ENCODE results near the gene GNB1L. TPM values are rescaled to one million over a fixed set of nuclear protein-coding genes. Genes with fewer than 3 reads are reported as not detected.

The GNB1L gene
- total RNA-seq, 2 experiments from 2014 or later, result 3.0 to 6.5 TPM

GRCh38 chr22:19875531-19876313 lies 21.0 kb upstream of the GNB1L start:
- POLR2A ChIA-PET, result no interaction called here
- Mint-ChIP-seq H3K27me3 (no peaks in the 10 kb centered on the region), H3K9me3 (no peaks in the 10 kb centered on the region), H3K4me3 (no peak overlapping the region), H3K4me1 (ENCODE audit: low read depth) (peaks cover 9% of the 10 kb centered on the region), H3K36me3 (ENCODE audit: low read depth) (no peaks in the 10 kb centered on the region), H3K27ac (no peak overlapping the region)
- H3K4me1 ChIP-seq (ENCODE audit: insufficient read depth, low read length), result peaks cover 28% of the 10 kb centered on the region
- H3K36me3 ChIP-seq (ENCODE audit: insufficient read depth, low read length), result no peaks in the 10 kb centered on the region
- no peak overlapping the region for H3K27ac ChIP-seq (ENCODE audit: low read depth in 1 of 2, low read length in 2 of 2)
- intact Hi-C loops (cut with DNase I, micrococcal nuclease), result loop anchor here in 1 of 2 experiments (2.0 kb wide), 1 partner anchor 15 kb away; no protein-coding TSS in a partner anchor
- no peaks in the 10 kb centered on the region for H3K27me3 ChIP-seq (ENCODE audit: control insufficient read depth in 1 of 2, insufficient read depth in 2 of 2, low read length in 2 of 2)
- ATAC-seq (ENCODE audit: poor library complexity), result no peak
- no peak for TF ChIP-seq CTCF (IDR thresholded peaks at IDR 0.05)
- peak in 3 of 14 experiments; percentile 2 to 24 (median 5) for DNase-seq
- H3K4me3 ChIP-seq (ENCODE audit: low read length), result no peak overlapping the region
- CTCF ChIA-PET, result interaction anchor here (1.4 kb wide), 1 partner anchor 145 kb away, joined by 7 read pairs; no protein-coding TSS in a partner anchor
- H3K9me3 ChIP-seq (ENCODE audit: control insufficient read depth in 1 of 2, insufficient read depth in 1 of 2, low read length in 2 of 2), result no peaks in the 10 kb centered on the region

GRCh38 chr22:19875061-19875530 lies 20.4 kb upstream of the GNB1L start:
- POLR2A ChIA-PET, result interaction anchor here (0.5 to 1.6 kb wide), 7 partner anchors 10 to 39 kb away, joined by 3 to 17 read pairs (median 4); partner anchors contain the start of genes GNB1L and RTL10
- Histone ChIP-seq H3K27ac (ENCODE audit: low read depth in 1 of 2, low read length in 2 of 2) (peak overlapping the region in 1 of 2 donors; percentile 41), H3K4me3 (ENCODE audit: low read length) (no peak overlapping the region), H3K27me3 (ENCODE audit: control insufficient read depth in 1 of 2, insufficient read depth in 2 of 2, low read length in 2 of 2) (no peaks in the 10 kb centered on the region), H3K9me3 (ENCODE audit: control insufficient read depth in 1 of 2, insufficient read depth in 1 of 2, low read length in 2 of 2) (no peaks in the 10 kb centered on the region), H3K4me1 (ENCODE audit: insufficient read depth, low read length) (peaks cover 28% of the 10 kb centered on the region), H3K36me3 (ENCODE audit: insufficient read depth, low read length) (no peaks in the 10 kb centered on the region)
- no peak for DNase-seq
- Mint-ChIP-seq H3K27ac (peak overlapping the region; percentile 76), H3K4me1 (ENCODE audit: low read depth) (peaks cover 9% of the 10 kb centered on the region), H3K36me3 (ENCODE audit: low read depth) (no peaks in the 10 kb centered on the region), H3K9me3 (no peaks in the 10 kb centered on the region), H3K27me3 (no peaks in the 10 kb centered on the region), H3K4me3 (no peak overlapping the region)
- intact Hi-C loops (cut with DNase I, micrococcal nuclease), result loop anchor here in 1 of 2 experiments (2.0 kb wide), 1 partner anchor 16 kb away; no protein-coding TSS in a partner anchor
- no peak for ATAC-seq (ENCODE audit: poor library complexity)
- no peak for TF ChIP-seq CTCF (IDR thresholded peaks at IDR 0.05)
- CTCF ChIA-PET, result interaction anchor here (1.2 to 1.4 kb wide), 2 partner anchors 12 to 144 kb away, joined by 3 to 7 read pairs; no protein-coding TSS in a partner anchor

GRCh38 chr22:19874307-19875060 lies 19.8 kb upstream of the GNB1L start:
- no peaks in the 10 kb centered on the region for H3K27me3 Mint-ChIP-seq
- POLR2A ChIA-PET, result interaction anchor here (0.5 to 1.6 kb wide), 7 partner anchors 10 to 38 kb away, joined by 3 to 17 read pairs (median 4); partner anchors contain the start of genes GNB1L and RTL10
- intact Hi-C loops (cut with DNase I, micrococcal nuclease), result loop anchor here in 1 of 2 experiments (2.0 kb wide), 1 partner anchor 16 kb away; no protein-coding TSS in a partner anchor

More at GRCh38 chr22:19874307-19875060, 19.8 kb upstream of the GNB1L start:
- Mint-ChIP-seq H3K4me1 (ENCODE audit: low read depth) (peaks cover 9% of the 10 kb centered on the region), H3K27ac (peak overlapping the region; percentile 76), H3K4me3 (peak overlapping the region; percentile 20), H3K9me3 (no peaks in the 10 kb centered on the region), H3K36me3 (ENCODE audit: low read depth) (no peaks in the 10 kb centered on the region)
- Histone ChIP-seq H3K4me1 (ENCODE audit: insufficient read depth, low read length) (peaks cover 28% of the 10 kb centered on the region), H3K4me3 (ENCODE audit: low read length) (peak overlapping the region; percentile 20), H3K27ac (ENCODE audit: low read depth in 1 of 2, low read length in 2 of 2) (peak overlapping the region; percentile 30 to 41), H3K9me3 (ENCODE audit: control insufficient read depth in 1 of 2, insufficient read depth in 1 of 2, low read length in 2 of 2) (no peaks in the 10 kb centered on the region), H3K27me3 (ENCODE audit: control insufficient read depth in 1 of 2, insufficient read depth in 2 of 2, low read length in 2 of 2) (no peaks in the 10 kb centered on the region), H3K36me3 (ENCODE audit: insufficient read depth, low read length) (no peaks in the 10 kb centered on the region)
- ATAC-seq (ENCODE audit: poor library complexity) (peak; percentile 94), DNase-seq (peak in 12 of 14 experiments; percentile 24 to 68 (median 50))
- CTCF ChIA-PET, result interaction anchor here (1.2 to 1.4 kb wide), 2 partner anchors 13 to 144 kb away, joined by 3 to 7 read pairs; no protein-coding TSS in a partner anchor
- TF ChIP-seq CTCF (IDR thresholded peaks at IDR 0.05), result no peak
